PC-3 (cell line): ENCODE data around the gene LYVE1. TPM values are rescaled to one million over a fixed set of nuclear protein-coding genes. Genes with fewer than 3 reads are reported as not detected.

Experiments
- ATAC-seq: fragments of 200-7000 bp; cut with Tn5 transposase; 2 replicates; pipeline ENCODE4 v1.9.1; 2020; ENCODE audit warnings: mild to moderate bottlenecking, moderate library complexity
- BruUV-seq: library from RNA; stranded (reverse); fragments of 400-500 nt; replicated peaks from 2 replicates; lab custom pipeline; 2021; lab: Mats Ljungman, UMichigan
- CTCF ChIA-PET: fragments of 300-600 bp; sonication (Branson Sonifier 250); formaldehyde crosslinking; loops from one replicate; lab custom pipeline; 2022; ENCODE audit warnings: antibody characterized with exemption; lab: Charles Lee
- POLR2A ChIA-PET: fragments of 300-600 bp; sonication (Branson Sonifier 250); formaldehyde crosslinking; loops from one replicate; lab custom pipeline; 2022; ENCODE audit warnings: antibody characterized with exemption; ENCODE audit not compliant: unreplicated experiment; lab: Charles Lee
- DNase-seq: peaks from one replicate; pipeline ENCODE4 v3.0.0-alpha.2; 2015
- H2AFZ ChIP-seq: fragments of 300-600 bp; sonication (generic); 2 replicates; pipeline ENCODE4 v1.6.0; 2016; ENCODE audit warnings: antibody characterized with exemption, low read length
- H3F3A ChIP-seq: fragments of 300-600 bp; sonication (generic); one replicate; pipeline ENCODE4 v1.6.0; 2017; ENCODE audit warnings: antibody characterized with exemption, low read length, control low read depth, mild to moderate bottlenecking; ENCODE audit not compliant: unreplicated experiment
- H3K27ac ChIP-seq: fragments of 300-600 bp; sonication (generic); 2 replicates; pipeline ENCODE4 v1.5.1; 2016; ENCODE audit warnings: mild to moderate bottlenecking, low read length
- H3K27me3 ChIP-seq: fragments of 300-600 bp; sonication (generic); 2 replicates; pipeline ENCODE4 v1.6.1; 2016; ENCODE audit warnings: low read length, mixed read lengths
- H3K36me3 ChIP-seq: fragments of 300-600 bp; sonication (generic); 2 replicates; pipeline ENCODE4 v1.6.1; 2016; ENCODE audit warnings: low read depth, mixed run types, low read length, mixed read lengths
- H3K4me1 ChIP-seq: fragments of 300-600 bp; sonication (generic); 2 replicates; pipeline ENCODE4 v1.5.1; 2016; ENCODE audit warnings: low read length; ENCODE audit not compliant: insufficient read depth
- H3K4me2 ChIP-seq: fragments of 300-600 bp; sonication (generic); 2 replicates; pipeline ENCODE4 v1.6.0; 2016; ENCODE audit warnings: low read length
- H3K4me3 ChIP-seq: fragments of 300-600 bp; sonication (generic); 2 replicates; pipeline ENCODE4 v1.5.1; 2016; ENCODE audit warnings: mild to moderate bottlenecking, low read length, mixed read lengths
- H3K79me2 ChIP-seq: fragments of 300-600 bp; sonication (generic); 2 replicates; pipeline ENCODE4 v1.6.1; 2017; ENCODE audit warnings: low read length, mixed read lengths
- H3K9ac ChIP-seq: fragments of 300-600 bp; sonication (generic); 2 replicates; pipeline ENCODE4 v1.6.0; 2016; ENCODE audit warnings: mild to moderate bottlenecking, low read length
- H3K9me2 ChIP-seq: fragments of 300-600 bp; sonication (generic); replicated peaks from 2 replicates; pipeline ENCODE4 v1.6.1; 2016; ENCODE audit warnings: mixed run types, low read length, mixed read lengths
- H3K9me3 ChIP-seq: fragments of 300-600 bp; sonication (generic); 2 replicates; pipeline ENCODE4 v1.6.1; 2016; ENCODE audit warnings: low read length, mixed read lengths
- H4K20me1 ChIP-seq: fragments of 300-600 bp; sonication (generic); 2 replicates; pipeline ENCODE4 v1.6.1; 2016; ENCODE audit warnings: low read length, mixed read lengths
- CTCF ChIP-seq: fragments of 300-600 bp; sonication (generic); conservative IDR thresholded peaks from 2 replicates; pipeline ENCODE4 v1.5.1; 2017; ENCODE audit warnings: antibody characterized with exemption, low read depth, mild to moderate bottlenecking, low read length
- EZH2 ChIP-seq: fragments of 300-600 bp; sonication (generic); IDR thresholded peaks from one replicate; pipeline ENCODE4 v1.6.1; 2017; ENCODE audit warnings: antibody characterized with exemption, mild to moderate bottlenecking, low read length; ENCODE audit not compliant: unreplicated experiment
- EZH2phosphoT487 ChIP-seq: fragments of 300-600 bp; sonication (generic); IDR thresholded peaks from 2 replicates; pipeline ENCODE4 v1.6.1; 2018; ENCODE audit warnings: mild to moderate bottlenecking, antibody characterized with exemption, low read length, borderline replicate concordance
- intact Hi-C: fragments of 100-400 bp; cut with micrococcal nuclease; formaldehyde crosslinking; loops from 2 replicates; pipeline ENCODE4 v1.9.0; 2023
- total RNA-seq: library from RNA; depleted of rRNA; stranded (reverse); fragments of >200 nt; gene quantifications from 2 replicates; pipeline ENCODE4 v1.2.3, GENCODE V29; 2014

LYVE1 gene
- total RNA-seq, 1 experiment from 2014 or later: not detected

- TF ChIP-seq EZH2: no peak
- TF ChIP-seq CTCF: no peak
- no peak for TF ChIP-seq EZH2phosphoT487
- no TSS peak for BruUV-seq
Observed at GRCh38 chr11:10602945-10603344, 34.5 kb upstream of the LYVE1 start.

GRCh38 chr11:10602366-10602765 is 33.9 kb upstream of the LYVE1 start:
- H2AFZ ChIP-seq: no peak overlapping the region
- DNase-seq: no peak
- H3K4me2 ChIP-seq: no peak overlapping the region
- no peaks in the 10 kb centered on the region for H3F3A ChIP-seq
- intact Hi-C loops: no loop called here
- CTCF ChIA-PET: no interaction called here
- H3K27me3 ChIP-seq: no peaks in the 10 kb centered on the region
- no peaks in the 10 kb centered on the region for H3K9me2 ChIP-seq
- H3K4me1 ChIP-seq: 0 out of 2 replicates have a peak, but pooled peaks cover 4% of the 10 kb centered on the region
- no TSS peak for BruUV-seq
- H3K9me3 ChIP-seq: no peaks in the 10 kb centered on the region
- no peak overlapping the region for H3K4me3 ChIP-seq
- H3K36me3 ChIP-seq: no peaks in the 10 kb centered on the region
- H3K9ac ChIP-seq: no peak overlapping the region
- POLR2A ChIA-PET: no interaction called here
- H3K27ac ChIP-seq: no peak overlapping the region
- no peaks in the 10 kb centered on the region for H3K79me2 ChIP-seq
- no peaks in the 10 kb centered on the region for H4K20me1 ChIP-seq
- TF ChIP-seq CTCF (no peak), EZH2 (no peak), EZH2phosphoT487 (no peak)
- no peak for ATAC-seq

More at GRCh38 chr11:10602945-10603344, 34.5 kb upstream of the LYVE1 start:
- H3K27me3 ChIP-seq: no peaks in the 10 kb centered on the region
- H3K79me2 ChIP-seq: no peaks in the 10 kb centered on the region
- no peak for DNase-seq
- no peak overlapping the region for H3K4me2 ChIP-seq
- H3K9ac ChIP-seq: no peak overlapping the region
- H4K20me1 ChIP-seq: no peaks in the 10 kb centered on the region
- ATAC-seq: no peak
- H3K4me1 ChIP-seq: 0 out of 2 replicates have a peak, but pooled peaks cover 4% of the 10 kb centered on the region
- no peaks in the 10 kb centered on the region for H3K36me3 ChIP-seq
- intact Hi-C loops: no loop called here
- CTCF ChIA-PET: no interaction called here
- no peaks in the 10 kb centered on the region for H3F3A ChIP-seq
- no peaks in the 10 kb centered on the region for H3K9me2 ChIP-seq
- no peak overlapping the region for H2AFZ ChIP-seq
- H3K9me3 ChIP-seq: no peaks in the 10 kb centered on the region
- no peak overlapping the region for H3K4me3 ChIP-seq
- POLR2A ChIA-PET: no interaction called here
- H3K27ac ChIP-seq: no peak overlapping the region

GRCh38 chr11:10601837-10602236 is 33.4 kb upstream of the LYVE1 start:
- ATAC-seq (no peak), DNase-seq (no peak)
- H3K79me2 ChIP-seq: no peaks in the 10 kb centered on the region
- no peaks in the 10 kb centered on the region for H3K9me3 ChIP-seq
- POLR2A ChIA-PET: no interaction called here
- H3F3A ChIP-seq: no peaks in the 10 kb centered on the region
- H3K4me2 ChIP-seq: no peak overlapping the region
- BruUV-seq: no TSS peak
- H3K36me3 ChIP-seq: no peaks in the 10 kb centered on the region
- no peak overlapping the region for H2AFZ ChIP-seq
- no peak overlapping the region for H3K4me3 ChIP-seq
- H3K4me1 ChIP-seq: 0 out of 2 replicates have a peak, but pooled peaks cover 4% of the 10 kb centered on the region
- CTCF ChIA-PET: no interaction called here
- H3K27ac ChIP-seq: no peak overlapping the region
- H3K27me3 ChIP-seq: no peaks in the 10 kb centered on the region
- no peak overlapping the region for H3K9ac ChIP-seq
- H4K20me1 ChIP-seq: no peaks in the 10 kb centered on the region
- intact Hi-C loops: no loop called here
- H3K9me2 ChIP-seq: no peaks in the 10 kb centered on the region
- no peak for TF ChIP-seq CTCF
- no peak for TF ChIP-seq EZH2
- TF ChIP-seq EZH2phosphoT487: no peak
